Activated naive CD8-positive, alpha-beta T cell (primary cell): Measurements from ENCODE around the gene NACA.
"Not testable (repeated sequence)": the region's sequence is repeated elsewhere in the genome, so short reads cannot be mapped to it uniquely, and the experiment has no call there.

Experiments used
- H3K27ac Mint-ChIP-seq: one replicate; pipeline ENCODE4 v1.8.0; 2021; ENCODE audit warnings: mixed read lengths
- H3K27me3 Mint-ChIP-seq: one replicate; pipeline ENCODE4 v1.8.0; 2021; ENCODE audit warnings: mixed read lengths
- H3K36me3 Mint-ChIP-seq: one replicate; pipeline ENCODE4 v1.8.0; 2021; ENCODE audit warnings: mixed read lengths
- H3K4me1 Mint-ChIP-seq: one replicate; pipeline ENCODE4 v1.8.0; 2021; ENCODE audit warnings: low read depth, mixed read lengths
- H3K4me3 Mint-ChIP-seq: one replicate; pipeline ENCODE4 v1.8.0; 2021; ENCODE audit warnings: mild to moderate bottlenecking, mixed read lengths
- H3K9me3 Mint-ChIP-seq: one replicate; pipeline ENCODE4 v1.8.0; 2021; ENCODE audit warnings: low read depth, mixed read lengths

The NACA gene

GRCh38 chr12:56750596-56750995 lies 25.5 kb upstream of the NACA start:
- H3K4me1 Mint-ChIP-seq, result peaks cover 32% of the 10 kb centered on the region
- peaks cover 17% of the 10 kb centered on the region for H3K36me3 Mint-ChIP-seq
- H3K27me3 Mint-ChIP-seq, H3K9me3 Mint-ChIP-seq: not testable (repeated sequence)
- H3K4me3 Mint-ChIP-seq, result peak overlapping the region; percentile 98
- H3K27ac Mint-ChIP-seq, result peak overlapping the region; percentile 99

- H3K27ac Mint-ChIP-seq, result peak overlapping the region; percentile 87
- H3K27me3 Mint-ChIP-seq, result no peaks in the 10 kb centered on the region
- peaks cover 32% of the 10 kb centered on the region for H3K4me1 Mint-ChIP-seq
- H3K4me3 Mint-ChIP-seq, result peak overlapping the region; percentile 74
- H3K36me3 Mint-ChIP-seq, result peaks cover 17% of the 10 kb centered on the region
- no peaks in the 10 kb centered on the region for H3K9me3 Mint-ChIP-seq
Measured at GRCh38 chr12:56749853-56750252, 24.8 kb upstream of the NACA start.

GRCh38 chr12:56749359-56749758 lies 24.3 kb upstream of the NACA start:
- H3K27ac Mint-ChIP-seq, result peak overlapping the region; percentile 87
- peaks cover 17% of the 10 kb centered on the region for H3K36me3 Mint-ChIP-seq
- H3K9me3 Mint-ChIP-seq, result no peaks in the 10 kb centered on the region
- no peaks in the 10 kb centered on the region for H3K27me3 Mint-ChIP-seq
- H3K4me1 Mint-ChIP-seq, result peaks cover 32% of the 10 kb centered on the region
- H3K4me3 Mint-ChIP-seq, result peak overlapping the region; percentile 74

GRCh38 chr12:56728139-56728861 lies 3.2 kb upstream of the NACA start:
- Mint-ChIP-seq H3K9me3 (no peaks in the 10 kb centered on the region), H3K27ac (no peak overlapping the region), H3K27me3 (no peaks in the 10 kb centered on the region), H3K4me3 (no peak overlapping the region), H3K36me3 (peaks cover 17% of the 10 kb centered on the region), H3K4me1 (peaks cover 14% of the 10 kb centered on the region)

GRCh38 chr12:56726196-56726675 lies 1.1 kb upstream of the NACA start:
- Mint-ChIP-seq H3K4me3 (peak overlapping the region; percentile 99), H3K36me3 (peaks cover 22% of the 10 kb centered on the region), H3K27ac (peak overlapping the region; percentile 99), H3K4me1 (peaks cover 35% of the 10 kb centered on the region)
- not testable (repeated sequence) for H3K27me3 Mint-ChIP-seq, H3K9me3 Mint-ChIP-seq

GRCh38 chr12:56725723-56726102 lies 614 bp upstream of the NACA start:
- Mint-ChIP-seq H3K27me3 (no peaks in the 10 kb centered on the region), H3K36me3 (peaks cover 25% of the 10 kb centered on the region), H3K4me1 (peaks cover 40% of the 10 kb centered on the region), H3K4me3 (peak overlapping the region; percentile 99), H3K9me3 (no peaks in the 10 kb centered on the region), H3K27ac (peak overlapping the region; percentile 99)

GRCh38 chr12:56724701-56724971 lies 463 bp downstream of the NACA start:
- peaks cover 32% of the 10 kb centered on the region for H3K36me3 Mint-ChIP-seq
- H3K27me3 Mint-ChIP-seq, result no peaks in the 10 kb centered on the region
- H3K9me3 Mint-ChIP-seq, result no peaks in the 10 kb centered on the region
- H3K4me1 Mint-ChIP-seq, result peaks cover 51% of the 10 kb centered on the region
- H3K4me3 Mint-ChIP-seq, result peak overlapping the region; percentile 99
- peak overlapping the region; percentile 99 for H3K27ac Mint-ChIP-seq

GRCh38 chr12:56723889-56724700 lies 1.0 kb downstream of the NACA start:
- Mint-ChIP-seq H3K9me3 (no peaks in the 10 kb centered on the region), H3K4me1 (peaks cover 57% of the 10 kb centered on the region), H3K4me3 (peak overlapping the region; percentile 99), H3K27ac (peak overlapping the region; percentile 99), H3K27me3 (no peaks in the 10 kb centered on the region), H3K36me3 (peaks cover 31% of the 10 kb centered on the region)

- Mint-ChIP-seq H3K27me3 (no peaks in the 10 kb centered on the region), H3K9me3 (no peaks in the 10 kb centered on the region), H3K4me1 (peaks cover 62% of the 10 kb centered on the region), H3K36me3 (peaks cover 31% of the 10 kb centered on the region), H3K4me3 (peak overlapping the region; percentile 99), H3K27ac (peak overlapping the region; percentile 99)
Measured at GRCh38 chr12:56723352-56723751, 1.7 kb downstream of the NACA start.

GRCh38 chr12:56722832-56723231 lies 2.3 kb downstream of the NACA start:
- H3K27me3 Mint-ChIP-seq, result no peaks in the 10 kb centered on the region
- H3K9me3 Mint-ChIP-seq, result no peaks in the 10 kb centered on the region
- peak overlapping the region; percentile 99 for H3K27ac Mint-ChIP-seq
- H3K4me1 Mint-ChIP-seq, result peaks cover 62% of the 10 kb centered on the region
- peaks cover 31% of the 10 kb centered on the region for H3K36me3 Mint-ChIP-seq
- H3K4me3 Mint-ChIP-seq, result peak overlapping the region; percentile 99

- H3K4me3 Mint-ChIP-seq, result peak overlapping the region; percentile 99
- H3K27me3 Mint-ChIP-seq, result no peaks in the 10 kb centered on the region
- H3K4me1 Mint-ChIP-seq, result peaks cover 67% of the 10 kb centered on the region
- peak overlapping the region; percentile 99 for H3K27ac Mint-ChIP-seq
- no peaks in the 10 kb centered on the region for H3K9me3 Mint-ChIP-seq
- peaks cover 31% of the 10 kb centered on the region for H3K36me3 Mint-ChIP-seq
Measured at GRCh38 chr12:56721721-56722120, 3.4 kb downstream of the NACA start.

GRCh38 chr12:56721216-56721615 lies 3.9 kb downstream of the NACA start:
- no peaks in the 10 kb centered on the region for H3K27me3 Mint-ChIP-seq
- peak overlapping the region; percentile 99 for H3K4me3 Mint-ChIP-seq
- peak overlapping the region; percentile 99 for H3K27ac Mint-ChIP-seq
- H3K36me3 Mint-ChIP-seq, result peaks cover 33% of the 10 kb centered on the region
- peaks cover 72% of the 10 kb centered on the region for H3K4me1 Mint-ChIP-seq
- no peaks in the 10 kb centered on the region for H3K9me3 Mint-ChIP-seq

GRCh38 chr12:56720731-56721151 lies 4.4 kb downstream of the NACA start:
- Mint-ChIP-seq H3K9me3 (no peaks in the 10 kb centered on the region), H3K27ac (peak overlapping the region; percentile 99), H3K36me3 (peaks cover 34% of the 10 kb centered on the region), H3K27me3 (no peaks in the 10 kb centered on the region), H3K4me1 (peaks cover 73% of the 10 kb centered on the region), H3K4me3 (peak overlapping the region; percentile 99)

- no peaks in the 10 kb centered on the region for H3K27me3 Mint-ChIP-seq
- no peaks in the 10 kb centered on the region for H3K9me3 Mint-ChIP-seq
- H3K36me3 Mint-ChIP-seq, result peaks cover 34% of the 10 kb centered on the region
- peak overlapping the region; percentile 99 for H3K27ac Mint-ChIP-seq
- peaks cover 79% of the 10 kb centered on the region for H3K4me1 Mint-ChIP-seq
- peak overlapping the region; percentile 99 for H3K4me3 Mint-ChIP-seq
Measured at GRCh38 chr12:56719056-56719455, 6.0 kb downstream of the NACA start.

- Mint-ChIP-seq H3K36me3 (peaks cover 30% of the 10 kb centered on the region), H3K27me3 (no peaks in the 10 kb centered on the region), H3K9me3 (no peaks in the 10 kb centered on the region), H3K4me3 (peak overlapping the region; percentile 99), H3K27ac (peak overlapping the region; percentile 99), H3K4me1 (peaks cover 77% of the 10 kb centered on the region)
Measured at GRCh38 chr12:56718636-56719035, 6.5 kb downstream of the NACA start.
